H54 (cell line): ENCODE measurements around the gene SEL1L3.
"Not testable (repeated sequence)": the region's sequence is repeated elsewhere in the genome, so short reads cannot be mapped to it uniquely, and the experiment has no call there.

Experiments
- DNase-seq: peaks from one replicate; pipeline ENCODE4 v3.0.0; 2011; ENCODE audit warnings: low spot score, mixed read lengths; ENCODE audit not compliant: insufficient read length
- FAIRE-seq: peaks from 3 replicates; lab custom pipeline; 2011; peaks lifted over from hg19 to GRCh38; lab: Jason Lieb, UNC
- POLR2A ChIP-seq: IDR thresholded peaks from 2 replicates; pipeline ENCODE4 v1.6.1; 2011; ENCODE audit warnings: low read depth, mild to moderate bottlenecking, low read length

The SEL1L3 gene

DNA sequence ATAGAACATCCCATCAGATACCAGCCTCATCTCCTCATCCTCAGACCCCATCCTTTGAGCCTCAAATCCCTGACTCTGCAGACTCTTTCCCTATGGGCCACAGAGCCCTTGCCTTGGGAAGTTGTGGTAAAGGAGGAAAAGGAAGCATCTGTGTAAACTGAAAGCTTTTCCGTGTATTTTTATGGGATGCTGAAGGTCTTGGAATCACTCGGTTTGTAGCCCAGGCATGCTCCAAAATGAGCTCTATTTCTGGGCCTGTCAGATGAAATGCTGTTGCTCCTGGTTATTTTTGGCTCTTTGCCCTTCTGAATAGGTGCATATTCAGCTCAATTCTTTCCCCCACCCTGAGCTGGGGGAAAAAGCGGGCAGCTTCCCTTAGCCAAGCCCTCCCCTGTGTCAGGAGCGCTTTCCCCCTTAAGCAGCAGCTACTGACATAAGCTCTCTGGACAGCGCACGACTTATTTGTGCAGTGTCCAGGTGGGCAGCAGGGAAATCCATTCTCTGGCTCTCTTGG, 5.0 kb upstream of the SEL1L3 start:
- DNase-seq (no peak), FAIRE-seq (no peak)
- TF ChIP-seq POLR2A, result no peak

DNA sequence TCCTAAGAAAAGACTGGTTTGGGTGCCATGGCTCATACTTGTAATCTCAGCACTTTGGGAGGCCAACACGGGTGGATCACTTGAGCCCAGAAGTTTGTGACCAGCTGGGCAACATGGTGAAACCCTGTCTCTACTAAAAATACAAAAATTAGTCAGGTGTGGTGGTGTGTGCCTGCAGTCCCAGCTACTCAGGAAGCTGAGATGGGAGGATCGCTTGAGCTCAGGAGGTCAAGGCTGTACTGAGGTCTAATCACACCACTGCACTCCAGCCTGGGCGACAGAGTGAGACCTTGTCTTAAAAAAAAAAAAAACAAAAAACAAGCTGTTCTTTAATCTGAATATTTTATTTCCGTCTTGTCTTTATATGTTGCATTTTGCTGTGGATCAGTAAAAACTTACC, 3.6 kb upstream of the SEL1L3 start:
- FAIRE-seq, DNase-seq: not testable (repeated sequence)

DNA sequence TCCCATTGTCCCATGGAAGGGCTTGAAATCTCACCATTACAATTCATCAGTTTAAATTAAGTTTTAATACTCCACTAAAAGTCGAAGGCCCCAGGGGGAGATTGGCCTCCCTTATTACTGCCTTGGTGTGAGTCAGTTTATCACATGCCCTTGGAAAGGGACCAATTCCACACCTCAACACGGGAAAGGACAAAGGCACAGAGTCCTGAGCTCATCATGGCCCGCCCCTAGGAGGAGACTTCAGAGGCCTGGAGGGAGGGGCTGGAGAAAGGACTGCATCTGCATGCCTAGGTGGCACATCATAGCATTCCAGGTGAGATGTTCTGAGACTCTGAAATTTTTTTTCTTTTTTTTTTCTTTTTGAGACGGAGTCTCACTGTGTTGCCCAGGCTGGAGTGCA, 2.8 kb upstream of the SEL1L3 start:
- TF ChIP-seq POLR2A, result no peak
- no peak for FAIRE-seq
- DNase-seq, result peak; percentile 82

GRCh38 chr4:25863831-25864418, 1.1 kb upstream of the SEL1L3 start:
- TF ChIP-seq POLR2A, result no peak
- DNase-seq (no peak), FAIRE-seq (no peak)

- FAIRE-seq (no peak), DNase-seq (no peak)
- no peak for TF ChIP-seq POLR2A
Measured at GRCh38 chr4:25863347-25863784, 578 bp upstream of the SEL1L3 start.

DNA sequence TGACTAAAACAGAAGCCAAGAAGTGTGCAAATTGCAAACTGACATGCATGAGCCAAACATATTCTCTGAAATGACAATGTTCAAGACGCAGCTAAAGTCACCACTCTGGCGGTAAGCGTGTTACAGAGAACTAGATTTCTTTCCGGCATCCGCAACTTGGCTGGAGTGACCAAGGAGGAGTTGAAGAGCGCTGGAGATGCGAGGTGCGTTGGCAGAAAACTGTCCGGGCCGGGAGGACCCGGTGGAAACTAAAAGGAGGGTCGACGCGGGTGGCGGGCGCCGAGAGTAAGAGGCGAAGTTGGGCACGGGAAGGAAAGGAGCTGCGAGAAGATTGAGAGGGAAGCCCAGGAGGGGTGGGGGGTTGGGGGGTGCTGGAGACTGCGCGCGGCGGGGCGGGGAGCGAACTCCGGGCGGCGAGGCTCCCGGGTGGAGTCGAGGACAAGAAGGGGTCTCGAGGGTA, 807 bp downstream of the SEL1L3 start:
- DNase-seq (peak; percentile 24), FAIRE-seq (no peak)
- TF ChIP-seq POLR2A, result no peak

DNA sequence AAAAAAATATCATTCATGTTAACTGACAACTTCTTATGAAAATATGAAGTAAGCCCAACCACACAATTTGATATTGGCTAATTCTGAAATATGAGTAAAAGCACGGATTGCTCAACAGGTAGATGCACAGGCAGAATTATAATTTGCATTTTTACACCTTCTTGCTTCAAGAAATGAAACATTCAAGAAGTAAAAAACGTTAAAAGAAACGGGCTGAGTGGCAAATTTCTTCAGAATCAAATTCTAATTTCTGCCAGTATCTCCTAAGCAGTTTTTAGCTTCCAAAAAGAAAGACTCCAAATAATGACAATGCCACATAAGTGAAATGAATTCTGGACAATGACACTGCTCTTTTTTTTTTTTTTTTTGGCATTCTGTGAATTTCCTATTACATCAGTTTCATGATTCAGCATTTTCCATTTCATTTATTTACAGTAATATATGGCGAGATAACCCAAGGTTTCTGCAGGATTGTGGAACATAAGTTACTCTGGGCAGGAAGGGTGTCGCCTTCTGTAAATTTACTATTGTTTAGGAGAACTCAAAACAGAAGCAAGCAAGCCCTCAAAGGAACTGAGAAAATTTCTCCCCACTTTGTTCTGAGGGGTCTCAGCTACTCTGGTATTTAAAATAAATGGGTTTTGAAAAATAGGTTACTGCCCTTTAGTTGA, 1.4 kb downstream of the SEL1L3 start:
- no peak for FAIRE-seq
- no peak for DNase-seq
- TF ChIP-seq POLR2A, result no peak

GRCh38 chr4:25860586-25861279, 2.1 kb downstream of the SEL1L3 start:
- TF ChIP-seq POLR2A, result no peak
- FAIRE-seq, result no peak
- DNase-seq, result no peak

- no peak for FAIRE-seq
- TF ChIP-seq POLR2A, result no peak
- no peak for DNase-seq
Measured at GRCh38 chr4:25859429-25860148, 3.2 kb downstream of the SEL1L3 start.

DNA sequence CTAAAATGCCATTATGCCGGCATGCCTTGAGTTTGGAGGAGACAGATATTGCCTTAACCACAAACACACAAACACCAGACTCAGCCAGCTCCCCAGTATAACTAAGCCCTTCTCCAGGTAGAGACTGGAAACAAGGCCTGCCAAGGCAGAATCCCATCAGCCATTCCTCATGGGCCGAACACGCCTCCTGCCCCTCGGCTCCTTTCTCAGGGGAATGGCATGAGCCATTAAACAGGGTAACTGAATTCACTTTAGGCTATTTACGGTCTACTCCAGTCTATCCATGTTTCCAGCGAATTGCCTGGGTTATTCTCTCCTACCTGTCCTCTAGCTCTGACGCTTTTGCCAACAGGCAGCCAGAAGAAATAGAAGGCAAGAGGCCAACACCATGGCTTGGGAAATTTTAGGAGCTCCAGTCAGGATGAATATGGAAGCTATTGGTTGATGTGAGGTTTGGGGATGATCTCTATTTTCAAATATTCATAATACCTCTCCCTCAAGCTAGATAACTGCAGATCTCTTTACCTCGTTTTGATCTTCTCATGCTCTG, 4.9 kb downstream of the SEL1L3 start:
- no peak for TF ChIP-seq POLR2A
- no peak for DNase-seq
- no peak for FAIRE-seq

GRCh38 chr4:25857403-25857802, 5.4 kb downstream of the SEL1L3 start:
- no peak for TF ChIP-seq POLR2A
- no peak for DNase-seq
- FAIRE-seq, result no peak

GRCh38 chr4:25856756-25857155, 6.0 kb downstream of the SEL1L3 start:
- DNase-seq, result no peak
- TF ChIP-seq POLR2A, result no peak
- no peak for FAIRE-seq

DNA sequence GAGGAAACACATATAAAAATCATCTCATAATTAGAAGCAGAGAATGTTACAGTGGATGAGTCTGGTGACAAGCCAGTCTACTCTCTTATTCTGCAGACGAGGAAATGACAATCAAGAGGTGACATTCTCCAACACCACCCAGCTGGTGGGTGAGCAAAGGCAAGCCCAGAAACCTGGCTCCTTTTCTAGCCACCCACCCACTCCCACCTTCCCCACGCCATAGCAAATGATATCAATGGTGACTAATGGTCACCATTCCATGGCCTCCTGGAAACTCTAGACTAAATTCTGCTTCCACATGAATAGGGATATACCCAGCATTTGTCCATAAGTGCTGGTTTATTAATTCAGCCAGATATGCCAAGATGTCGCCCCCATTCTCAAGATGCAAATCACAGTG, 10.7 kb downstream of the SEL1L3 start:
- no peak for TF ChIP-seq POLR2A
- FAIRE-seq, result no peak
- DNase-seq, result no peak

DNA sequence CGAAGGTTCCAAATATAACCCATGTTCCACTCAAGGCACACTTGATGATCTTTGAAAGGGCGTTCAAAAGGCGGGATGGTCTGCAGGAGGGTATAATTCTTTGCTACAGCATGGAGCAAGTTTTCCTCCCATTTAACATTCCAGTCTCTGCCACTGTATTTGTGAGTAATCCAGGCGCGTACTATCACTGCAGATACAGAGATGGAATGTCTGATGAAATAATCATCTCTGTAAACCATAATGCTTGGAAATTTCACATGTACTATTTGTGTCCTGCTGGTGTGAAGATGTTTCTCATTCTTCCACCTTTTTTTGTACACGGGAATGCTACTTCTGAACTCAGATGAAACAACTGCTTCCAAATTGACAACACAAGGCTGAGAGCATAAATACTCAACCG, 15.5 kb downstream of the SEL1L3 start:
- DNase-seq (no peak), FAIRE-seq (no peak)
- TF ChIP-seq POLR2A, result no peak
